HPDE6-E6E7 (cell line): ENCODE data around the gene CTH.
"Not testable (repeated sequence)": the region's sequence is repeated elsewhere in the genome, so short reads cannot be mapped to it uniquely, and the experiment has no call there.

Source experiments
- DNase-seq: peaks from one replicate; pipeline ENCODE4 v3.0.0; 2011; ENCODE audit warnings: missing footprints; ENCODE audit errors: extremely low spot score

The CTH gene

GRCh38 chr1:70409136-70409535 is 1.9 kb upstream of the CTH start:
- no peak for DNase-seq

GRCh38 chr1:70411360-70411844 is 334 bp downstream of the CTH start:
- DNase-seq: peak; percentile 15

GRCh38 chr1:70415882-70416281 is 4.8 kb downstream of the CTH start:
- DNase-seq: no peak

- DNase-seq: not testable (repeated sequence)
Measured at GRCh38 chr1:70418973-70419734, 8.1 kb downstream of the CTH start.

- no peak for DNase-seq
Measured at GRCh38 chr1:70420320-70420719, 9.3 kb downstream of the CTH start.

GRCh38 chr1:70426154-70427131 is 15.4 kb downstream of the CTH start:
- no peak for DNase-seq

GRCh38 chr1:70427976-70428375 is 16.9 kb downstream of the CTH start:
- no peak for DNase-seq

- no peak for DNase-seq
Measured at GRCh38 chr1:70429219-70429618, 18.2 kb downstream of the CTH start.

GRCh38 chr1:70429757-70430156 is 18.7 kb downstream of the CTH start:
- DNase-seq: no peak

- no peak for DNase-seq
Measured at GRCh38 chr1:70431317-70431716, 20.2 kb downstream of the CTH start.

- DNase-seq: no peak
Measured at GRCh38 chr1:70431874-70432273, 20.8 kb downstream of the CTH start.

GRCh38 chr1:70434253-70434859 is 23.3 kb downstream of the CTH start:
- no peak for DNase-seq

- no peak for DNase-seq
Measured at GRCh38 chr1:70436622-70437251, 25.7 kb downstream of the CTH start.

- no peak for DNase-seq
Measured at GRCh38 chr1:70438529-70438928, 27.5 kb downstream of the CTH start.

- DNase-seq: no peak
Measured at GRCh38 chr1:70440642-70441391, 29.7 kb downstream of the CTH start.

- DNase-seq: no peak
Measured at GRCh38 chr1:70441392-70442035, 30.4 kb downstream of the CTH start.

GRCh38 chr1:70442490-70442889 is 31.4 kb downstream of the CTH start:
- DNase-seq: no peak

GRCh38 chr1:70443739-70444138 is 32.7 kb downstream of the CTH start:
- no peak for DNase-seq

GRCh38 chr1:70449049-70449448 is 38.0 kb downstream of the CTH start:
- DNase-seq: no peak

GRCh38 chr1:70452164-70452939 is 41.3 kb downstream of the CTH start:
- not testable (repeated sequence) for DNase-seq
